GM18909 (cell line): ENCODE measurements around the gene FNDC1.
A peak's percentile ranks its signal among the peaks of the same experiment; 100 is the strongest.
"Not testable (repeated sequence)": the region's sequence is repeated elsewhere in the genome, so short reads cannot be mapped to it uniquely, and the experiment has no call there.

ENCODE experiments used
- ATAC-seq: cut with Tn5 transposase; IDR thresholded peaks from one replicate; pipeline ENCODE4 v1.9.1; 2021; ENCODE audit warnings: mild to moderate bottlenecking; ENCODE audit not compliant: unreplicated experiment, poor library complexity

The FNDC1 gene

GRCh38 chr6:159169193-159169555, at the start of gene FNDC1:
FNDC1 (plus strand) TSS chr6:159169400; CDS start chr6:159169597, 197 bp downstream.
- ATAC-seq = peak; percentile 59

DNA sequence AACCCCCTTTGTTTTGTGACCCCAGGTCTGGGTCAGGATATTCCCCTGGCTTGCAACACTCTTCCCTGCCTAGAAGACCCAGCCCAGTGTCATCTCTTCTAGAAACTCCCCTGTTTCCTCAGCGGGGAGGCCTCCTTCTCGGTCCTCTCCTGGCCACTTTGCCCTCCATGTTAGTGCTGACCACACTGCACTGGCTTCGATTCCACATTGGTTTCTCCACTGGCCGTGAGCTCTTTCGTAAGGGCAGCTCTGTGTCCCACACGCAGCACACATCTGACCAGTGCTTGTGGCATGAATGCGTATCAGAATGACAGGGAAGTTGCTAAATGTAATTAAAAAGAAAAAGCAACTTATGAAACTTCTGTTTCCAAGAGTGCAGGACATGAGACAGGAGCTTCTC, 49.4 kb upstream of the FNDC1 start:
- no peak for ATAC-seq

DNA sequence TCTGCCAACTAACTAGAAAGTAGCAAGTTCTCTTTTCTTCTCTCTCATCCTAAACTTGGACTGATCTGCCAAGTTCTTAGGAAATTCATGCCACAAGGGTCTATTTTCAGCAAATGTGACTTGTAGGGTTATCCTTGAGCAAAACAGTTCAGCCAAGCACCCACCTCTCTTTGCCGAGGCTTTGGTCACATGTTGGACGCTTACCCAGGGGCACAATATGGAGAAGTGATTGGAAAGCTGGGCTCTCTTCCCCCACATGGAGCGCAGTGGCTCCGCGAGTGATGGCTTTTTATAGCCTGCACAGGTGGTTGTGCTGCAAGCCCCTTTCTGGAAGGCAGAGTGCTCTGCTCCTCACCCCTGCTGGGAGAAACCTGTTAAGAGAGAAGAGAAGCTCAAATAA, 47.7 kb upstream of the FNDC1 start:
- no peak for ATAC-seq

- ATAC-seq = no peak
Observed at GRCh38 chr6:159122453-159122852, 46.7 kb upstream of the FNDC1 start.

DNA sequence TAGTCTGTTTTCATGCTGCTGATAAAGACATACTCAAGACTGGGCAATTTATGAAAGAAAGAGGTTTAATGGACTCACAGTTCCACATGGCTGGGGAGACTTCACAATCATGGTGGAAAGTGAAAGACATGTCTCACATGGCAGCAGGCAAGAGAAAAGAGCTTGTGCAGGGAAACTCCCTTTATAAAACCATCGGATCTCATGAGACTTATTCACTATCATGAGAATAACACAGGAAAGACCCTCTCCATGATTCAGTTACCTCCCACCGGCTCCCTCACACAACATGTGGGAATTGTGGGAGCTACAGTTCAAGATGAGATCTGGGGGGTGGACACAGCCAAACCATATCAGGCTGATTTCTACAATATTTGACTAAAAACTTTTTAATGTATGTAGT, 45.4 kb upstream of the FNDC1 start:
- not testable (repeated sequence) for ATAC-seq

- ATAC-seq = no peak
Observed at GRCh38 chr6:159125014-159125609, 44.1 kb upstream of the FNDC1 start.

- ATAC-seq = no peak
Observed at GRCh38 chr6:159125951-159126352, 43.2 kb upstream of the FNDC1 start.

GRCh38 chr6:159126590-159126989, 42.6 kb upstream of the FNDC1 start:
- ATAC-seq = no peak

GRCh38 chr6:159127701-159128100, 41.5 kb upstream of the FNDC1 start:
- no peak for ATAC-seq

- ATAC-seq = no peak
Observed at GRCh38 chr6:159128978-159129377, 40.2 kb upstream of the FNDC1 start.

GRCh38 chr6:159130846-159131245, 38.4 kb upstream of the FNDC1 start:
- ATAC-seq = no peak

- ATAC-seq = no peak
Observed at GRCh38 chr6:159131709-159132108, 37.5 kb upstream of the FNDC1 start.

DNA sequence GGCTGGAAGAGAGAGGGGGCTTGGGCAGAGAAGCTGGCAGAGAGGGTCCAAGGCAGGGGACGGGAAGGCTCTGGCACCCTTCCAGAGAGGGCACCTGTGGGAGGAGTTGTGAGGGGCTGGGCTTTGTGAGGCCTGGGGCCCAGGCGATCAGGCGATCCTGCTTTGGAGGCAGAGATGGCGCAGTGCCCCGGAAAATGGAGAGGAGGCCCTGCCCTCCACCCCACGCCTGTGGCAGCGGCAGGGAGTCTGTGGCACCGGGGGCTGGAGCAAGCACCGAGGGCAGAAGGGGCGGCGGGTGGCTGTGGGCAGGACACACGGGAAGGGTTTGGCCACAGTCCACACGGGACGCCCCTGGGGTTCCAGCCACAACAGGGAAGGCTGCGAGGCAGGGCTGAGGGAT, 36.5 kb upstream of the FNDC1 start:
- ATAC-seq = no peak

DNA sequence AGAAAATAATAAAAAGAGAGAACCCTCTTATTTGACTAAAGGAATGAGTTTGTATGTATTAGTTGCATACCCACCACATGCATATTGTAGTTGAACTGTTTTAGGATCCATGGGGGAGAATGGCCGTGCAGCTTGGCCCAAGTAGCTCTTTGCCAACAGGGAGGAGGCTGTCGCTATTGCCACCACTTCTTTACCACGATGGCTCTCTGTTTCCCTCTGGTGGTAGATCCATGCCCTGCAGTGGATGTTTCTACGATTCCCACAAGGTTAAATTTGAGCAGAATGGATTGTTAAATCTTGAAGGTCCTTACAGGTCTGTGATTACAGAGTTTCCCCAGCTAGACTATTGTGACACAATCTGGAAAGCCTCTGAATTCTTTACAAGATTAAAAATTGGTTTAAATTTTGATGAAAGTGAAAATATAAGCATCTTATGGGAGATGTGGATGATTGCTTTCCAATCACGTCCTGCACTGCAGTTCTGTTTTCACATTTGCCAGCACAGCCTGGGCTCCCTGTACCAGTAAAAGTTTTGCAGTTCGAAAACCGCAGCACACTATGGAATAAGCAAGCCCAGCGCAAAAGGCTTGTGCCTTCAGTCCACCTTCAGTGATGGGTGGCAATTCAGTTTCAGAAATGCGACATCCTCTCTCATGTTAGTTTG, 34.4 kb upstream of the FNDC1 start:
- peak; percentile 77 for ATAC-seq

DNA sequence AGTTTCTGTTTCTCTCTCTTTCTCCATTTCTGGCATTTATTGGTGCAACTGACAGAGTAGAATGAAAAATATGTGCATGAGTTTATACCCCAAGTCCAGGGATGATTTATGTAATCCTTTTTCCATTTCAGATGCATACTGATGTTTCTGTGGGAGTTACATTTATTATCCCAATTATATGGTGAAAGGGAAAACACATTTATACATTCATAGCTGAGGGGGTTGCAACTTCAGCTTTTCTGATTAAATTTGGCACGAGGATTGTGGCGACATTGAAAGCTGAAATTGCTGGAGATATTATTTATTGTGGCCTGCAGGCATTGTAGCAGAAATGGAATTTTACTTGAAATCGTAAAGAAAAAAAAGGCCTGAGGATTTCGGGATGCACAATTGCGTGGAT, 31.5 kb upstream of the FNDC1 start:
- no peak for ATAC-seq

DNA sequence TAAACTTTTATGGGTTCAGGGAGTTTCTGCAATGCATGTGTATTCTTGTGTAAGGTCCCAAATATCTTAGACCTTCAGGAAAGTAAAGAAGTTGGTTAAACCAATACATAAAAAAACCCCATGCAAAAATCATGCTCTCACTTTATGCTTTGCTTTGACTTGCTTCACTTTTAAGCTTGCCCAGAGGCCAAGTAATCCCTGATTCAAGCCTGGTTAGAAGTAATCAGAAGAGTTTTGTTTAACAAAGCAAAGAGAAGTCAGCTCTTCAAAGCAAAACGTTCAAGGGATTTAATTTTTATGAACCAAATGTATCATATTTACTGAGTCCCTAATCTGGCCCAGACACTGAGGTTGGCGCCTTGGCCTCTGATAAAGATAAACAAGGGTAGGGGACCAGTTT, 26.7 kb upstream of the FNDC1 start:
- no peak for ATAC-seq

GRCh38 chr6:159148641-159149040, 20.6 kb upstream of the FNDC1 start:
- no peak for ATAC-seq

DNA sequence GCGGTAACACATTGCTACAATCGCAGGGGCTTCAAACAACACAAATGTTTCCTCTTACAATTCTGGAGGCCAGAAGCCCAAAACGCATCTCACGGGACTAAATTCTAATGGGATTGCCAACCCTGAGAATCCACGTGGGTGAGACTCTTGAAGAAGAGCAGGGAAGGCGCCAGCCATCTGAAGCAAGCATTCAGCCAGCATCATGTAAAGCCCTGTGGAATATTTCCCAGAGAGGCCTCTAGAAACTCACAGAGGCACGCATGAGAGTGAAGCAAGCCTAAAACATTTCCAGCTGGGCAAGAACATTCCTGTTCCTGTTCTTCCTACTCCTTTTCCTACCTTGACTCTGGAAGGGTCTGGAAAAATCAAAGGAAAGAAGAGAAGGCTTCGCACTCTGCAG, 19.6 kb upstream of the FNDC1 start:
- no peak for ATAC-seq

DNA sequence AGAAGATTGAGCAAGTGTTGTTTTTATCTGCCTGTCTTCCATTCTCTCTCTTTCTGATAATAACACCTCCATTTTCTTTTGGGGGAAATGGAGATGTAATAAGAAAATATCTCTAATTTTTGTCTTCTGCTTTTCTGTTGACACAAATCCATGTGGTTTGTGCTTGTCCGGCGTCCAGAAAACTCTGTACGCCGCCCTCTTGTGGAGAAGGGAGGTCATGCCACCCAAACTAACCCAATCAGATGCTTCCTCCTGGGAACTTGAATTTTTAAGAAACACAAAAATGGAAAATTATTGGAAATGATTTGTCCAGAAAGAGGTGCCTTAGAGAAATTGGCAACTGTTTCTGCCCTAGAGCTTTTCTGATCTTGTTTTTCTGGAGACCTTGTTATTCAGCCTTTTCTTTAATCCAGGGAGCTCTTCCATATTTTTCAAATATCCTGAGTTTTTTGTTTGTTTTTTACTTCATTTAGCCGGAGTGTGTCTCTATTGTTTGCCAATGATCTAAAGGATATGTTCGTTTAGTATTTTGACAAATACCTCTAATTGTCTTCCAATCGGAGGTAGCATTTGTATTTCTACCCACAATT, 17.8 kb upstream of the FNDC1 start:
- no peak for ATAC-seq

DNA sequence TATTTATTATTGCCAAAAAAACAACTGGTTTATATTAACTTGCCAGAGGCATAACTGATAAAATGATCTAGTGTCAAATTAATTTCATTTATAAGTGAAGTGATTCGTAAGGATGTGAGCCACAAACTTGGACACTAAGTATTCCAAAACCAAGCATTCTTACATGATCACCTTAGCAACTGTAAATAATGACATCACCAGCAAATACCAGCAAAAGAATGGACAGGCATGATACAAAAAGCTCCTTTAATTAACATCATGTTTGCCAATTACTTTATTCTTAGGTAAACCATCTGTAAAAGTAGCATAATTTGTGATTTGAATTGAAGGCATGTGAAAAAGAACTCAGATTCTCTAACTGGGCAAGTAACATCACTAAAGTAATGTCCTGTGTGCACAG, 17.2 kb upstream of the FNDC1 start:
- no peak for ATAC-seq

DNA sequence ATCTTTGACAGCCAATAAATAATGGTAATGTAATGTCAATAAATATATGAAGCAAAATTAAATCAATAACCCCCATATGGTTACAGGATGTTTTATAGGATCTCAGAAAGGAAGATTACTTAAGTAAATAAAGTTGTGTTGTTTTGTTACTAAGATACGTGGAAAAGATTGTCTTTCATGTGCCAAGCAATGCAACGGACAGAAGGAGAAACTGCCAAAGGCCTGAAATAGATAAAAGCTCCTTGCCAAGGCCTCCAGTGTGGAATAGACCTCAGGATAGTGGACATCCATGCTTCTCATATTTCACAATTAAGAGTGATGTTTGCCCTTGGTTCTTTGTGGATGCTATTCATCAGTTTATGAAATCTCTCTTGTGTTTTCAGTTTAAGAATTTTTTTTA, 16.4 kb upstream of the FNDC1 start:
- ATAC-seq = no peak

GRCh38 chr6:159155679-159156078, 13.5 kb upstream of the FNDC1 start:
- ATAC-seq = no peak
